NCI-H1092 treated with DMSO at 0.1 percent for 48 hours (cell line): ENCODE measurements around the gene BEGAIN.
A peak's percentile ranks its signal among the peaks of the same experiment; 100 is the strongest.

Source experiments
- DNase-seq: peaks from one replicate; lab custom pipeline; 2025; lab: John Stamatoyannopoulos, UW

Gene BEGAIN, protein sequence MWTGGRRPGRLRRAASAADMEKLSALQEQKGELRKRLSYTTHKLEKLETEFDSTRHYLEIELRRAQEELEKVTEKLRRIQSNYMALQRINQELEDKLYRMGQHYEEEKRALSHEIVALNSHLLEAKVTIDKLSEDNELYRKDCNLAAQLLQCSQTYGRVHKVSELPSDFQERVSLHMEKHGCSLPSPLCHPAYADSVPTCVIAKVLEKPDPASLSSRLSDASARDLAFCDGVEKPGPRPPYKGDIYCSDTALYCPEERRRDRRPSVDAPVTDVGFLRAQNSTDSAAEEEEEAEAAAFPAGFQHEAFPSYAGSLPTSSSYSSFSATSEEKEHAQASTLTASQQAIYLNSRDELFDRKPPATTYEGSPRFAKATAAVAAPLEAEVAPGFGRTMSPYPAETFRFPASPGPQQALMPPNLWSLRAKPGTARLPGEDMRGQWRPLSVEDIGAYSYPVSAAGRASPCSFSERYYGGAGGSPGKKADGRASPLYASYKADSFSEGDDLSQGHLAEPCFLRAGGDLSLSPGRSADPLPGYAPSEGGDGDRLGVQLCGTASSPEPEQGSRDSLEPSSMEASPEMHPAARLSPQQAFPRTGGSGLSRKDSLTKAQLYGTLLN

GRCh38 chr14:100587086-100587762, at the start of gene BEGAIN:
BEGAIN (minus strand) TSS chr14:100587417; CDS start chr14:100587290, 127 bp downstream.
- DNase-seq = no peak

GRCh38 chr14:100636559-100636958, 49.3 kb upstream of the BEGAIN start:
- DNase-seq = no peak

DNA sequence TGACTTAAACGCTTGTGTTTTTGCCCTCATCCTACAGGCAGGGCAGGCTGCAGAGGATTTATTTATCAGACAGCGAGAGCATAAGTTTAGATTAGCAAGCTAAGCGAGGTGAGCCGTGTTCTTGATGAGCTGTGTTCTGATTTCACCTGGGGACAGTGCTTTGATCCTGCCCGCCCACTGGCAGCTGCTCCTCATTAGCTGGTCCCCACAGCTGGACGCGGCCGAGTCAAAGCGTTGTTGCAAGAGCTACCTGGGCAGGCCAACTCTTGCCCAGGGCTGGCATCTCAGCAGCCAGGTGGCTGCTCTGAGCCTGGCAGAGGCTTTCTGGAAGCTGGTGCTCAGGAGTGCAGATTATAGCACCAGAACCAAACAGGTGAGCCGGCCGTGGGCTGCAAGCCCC, 46.8 kb upstream of the BEGAIN start:
- no peak for DNase-seq

DNA sequence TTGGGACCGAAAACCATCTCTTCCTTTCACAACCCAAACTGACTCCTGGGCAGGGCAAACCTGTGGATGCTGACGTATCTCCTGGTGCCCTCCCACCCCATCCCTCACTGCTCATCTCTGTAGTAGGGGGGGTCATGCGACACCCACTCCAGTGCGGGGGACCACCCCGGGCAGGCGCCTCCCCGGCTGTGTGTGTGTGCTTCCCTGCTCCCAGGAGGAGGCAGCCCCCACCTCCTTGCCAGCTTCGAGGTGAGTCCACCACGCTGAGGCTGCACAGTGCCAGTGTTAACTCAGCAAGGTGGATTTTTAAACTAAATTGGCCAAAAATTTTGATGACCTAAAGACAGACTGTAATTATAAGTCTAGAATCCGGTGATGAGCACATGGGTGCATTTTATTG, 46.2 kb upstream of the BEGAIN start:
- DNase-seq = no peak

DNA sequence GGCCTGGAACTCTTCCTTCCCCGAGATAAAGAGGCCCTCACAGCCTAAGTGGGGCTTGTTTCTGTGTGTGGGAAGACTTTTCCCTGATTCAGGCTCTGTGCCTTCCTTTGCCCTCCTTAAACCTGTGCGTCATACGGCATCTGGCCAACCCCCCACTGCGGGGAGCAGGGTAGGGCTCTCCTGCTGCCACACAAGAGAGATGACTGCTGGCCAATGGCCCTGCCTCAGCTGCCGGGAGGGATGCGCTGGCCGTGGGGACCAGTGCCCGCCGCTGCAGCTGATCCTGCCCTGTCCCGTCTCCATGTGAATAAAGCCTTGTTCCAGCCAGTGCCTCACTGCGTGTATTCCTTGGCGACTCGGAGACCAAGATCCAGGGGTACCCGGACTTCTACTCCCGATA, 42.5 kb upstream of the BEGAIN start:
- DNase-seq = no peak

- peak; percentile 10 for DNase-seq
These were observed 41.9 kb upstream of the BEGAIN start for GRCh38 chr14:100629098-100629497.

DNA sequence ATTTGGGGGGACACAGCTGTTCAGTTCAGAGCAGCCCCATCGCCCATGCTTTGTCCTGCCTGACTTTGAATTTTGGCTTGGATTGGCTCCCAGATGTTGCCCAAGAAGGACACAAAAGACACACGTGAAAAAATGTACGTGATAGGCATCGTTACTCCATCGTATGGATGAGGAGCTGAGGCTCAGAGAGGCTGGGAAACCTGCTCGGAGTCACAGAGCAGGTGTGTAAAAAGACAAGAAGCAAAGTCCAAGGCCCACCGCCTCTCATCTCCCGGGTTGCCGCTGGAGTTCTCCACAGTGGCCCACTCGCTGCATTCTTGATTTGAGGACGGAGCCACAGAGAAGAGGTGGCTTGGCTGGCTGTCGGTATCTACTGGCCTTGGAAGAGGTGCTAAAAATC, 41.0 kb upstream of the BEGAIN start:
- no peak for DNase-seq

- DNase-seq = no peak
These were observed 39.4 kb upstream of the BEGAIN start for GRCh38 chr14:100626614-100627013.

DNA sequence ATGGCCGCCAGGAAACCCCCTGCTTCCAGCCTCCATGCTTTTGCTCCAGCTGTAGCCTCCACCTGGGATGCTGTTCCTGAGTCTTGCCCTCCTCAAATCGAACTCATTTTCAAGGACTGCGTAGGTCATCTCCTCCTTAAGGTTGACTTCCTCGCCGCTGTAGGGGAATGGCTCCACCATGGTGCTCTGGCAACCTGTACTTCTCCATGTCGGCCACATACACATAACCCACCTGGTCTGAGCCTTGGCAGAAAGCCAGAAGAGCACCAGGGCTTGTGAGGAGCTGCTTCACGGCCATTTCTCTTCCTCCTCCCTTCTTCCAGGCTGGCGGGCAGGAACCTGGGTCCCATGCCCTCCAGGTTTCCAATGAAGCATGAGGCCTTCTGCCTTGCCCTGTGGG, 36.7 kb upstream of the BEGAIN start:
- DNase-seq = no peak

DNA sequence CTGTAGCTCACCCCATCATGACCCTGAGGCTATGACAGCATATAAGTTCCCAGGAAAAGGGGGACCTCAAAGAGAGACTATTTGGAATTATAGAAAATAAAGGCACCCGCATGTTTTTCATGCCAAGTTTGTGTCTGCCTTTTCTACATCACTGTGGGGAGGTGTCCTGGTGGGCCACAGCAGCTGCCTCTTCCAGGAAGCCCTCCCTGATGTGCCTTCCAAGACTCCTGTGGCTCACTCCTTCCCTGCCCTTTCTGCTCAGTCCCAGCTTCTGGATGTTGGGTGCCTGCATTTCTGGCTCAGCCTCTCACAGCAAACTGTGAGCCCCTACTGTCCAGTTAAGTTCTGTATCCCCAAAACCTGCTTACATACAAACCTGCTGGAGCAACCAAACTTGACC, 36.3 kb upstream of the BEGAIN start:
- DNase-seq = no peak

DNA sequence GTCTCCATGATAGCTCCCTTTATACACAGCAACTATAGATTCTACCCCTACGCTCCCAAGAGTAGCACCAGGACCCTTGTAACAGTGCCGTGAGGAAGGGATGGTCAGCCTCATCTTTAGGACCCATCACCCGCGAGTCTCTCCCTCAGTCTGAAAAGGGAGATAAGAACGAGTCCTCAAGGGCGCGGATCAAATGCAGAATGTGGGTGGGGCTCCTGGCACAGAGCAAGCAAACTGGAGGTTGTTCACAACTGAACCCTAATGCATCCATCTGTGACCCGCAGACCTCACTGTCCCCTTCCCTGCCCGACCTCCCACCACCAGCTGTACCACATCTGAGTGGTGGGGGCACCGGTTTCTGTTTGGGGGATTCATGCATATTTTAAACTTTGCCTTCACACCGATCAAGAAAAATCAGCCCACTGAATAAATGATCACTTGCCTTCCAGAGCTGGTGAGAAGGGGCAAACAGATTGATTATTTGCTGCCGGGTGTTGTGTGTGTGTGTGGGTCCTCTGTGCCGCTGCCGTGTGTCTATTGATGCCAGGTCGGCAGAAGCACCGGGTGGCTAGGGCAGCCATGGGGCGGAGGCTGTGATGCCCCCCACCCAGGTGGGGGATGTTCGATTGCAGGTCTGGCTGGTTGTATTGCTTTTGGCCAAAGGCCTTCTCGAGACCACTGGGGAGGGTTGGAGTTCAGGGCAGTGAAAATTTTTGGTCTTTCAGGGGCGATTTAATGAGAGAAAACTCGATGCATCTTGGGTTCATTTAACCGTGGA, 35.7 kb upstream of the BEGAIN start:
- no peak for DNase-seq

- no peak for DNase-seq
These were observed 35.0 kb upstream of the BEGAIN start for GRCh38 chr14:100622224-100622623.

GRCh38 chr14:100621806-100622205, 34.6 kb upstream of the BEGAIN start:
- no peak for DNase-seq

- peak; percentile 3 for DNase-seq
These were observed 33.3 kb upstream of the BEGAIN start for GRCh38 chr14:100620255-100621100.

- no peak for DNase-seq
These were observed 32.4 kb upstream of the BEGAIN start for GRCh38 chr14:100619396-100620254.

- DNase-seq = no peak
These were observed 31.6 kb upstream of the BEGAIN start for GRCh38 chr14:100618763-100619320.

- DNase-seq = no peak
These were observed 31.1 kb upstream of the BEGAIN start for GRCh38 chr14:100618318-100618693.

GRCh38 chr14:100617410-100618317, 30.4 kb upstream of the BEGAIN start:
- no peak for DNase-seq

DNA sequence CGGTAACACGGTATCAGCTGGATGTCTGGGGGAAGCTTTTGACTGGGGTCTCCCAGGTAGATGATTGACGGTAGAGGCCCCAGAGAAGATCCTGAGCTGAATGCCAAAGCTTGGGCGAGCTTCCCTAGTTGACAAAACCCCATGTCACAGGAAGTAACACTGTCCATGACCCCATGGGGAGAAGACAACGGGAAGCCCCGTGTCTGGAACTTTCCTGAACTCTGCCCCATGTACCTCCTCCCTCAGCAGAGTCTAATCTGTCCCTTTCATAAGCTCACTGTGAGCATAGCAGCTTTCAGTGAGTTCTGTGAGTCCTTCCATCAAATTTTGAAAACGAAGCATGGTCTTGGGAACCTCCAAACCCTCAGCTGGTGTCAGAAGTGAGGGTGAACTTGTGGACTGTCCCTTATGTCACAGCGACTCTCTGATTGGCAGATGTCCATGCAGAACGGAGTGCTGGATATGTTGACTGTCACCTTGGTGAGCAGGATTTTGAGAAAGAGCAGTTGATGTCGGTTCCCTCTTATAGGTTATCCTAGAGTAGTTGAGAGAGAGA, 29.7 kb upstream of the BEGAIN start:
- no peak for DNase-seq
